ENCODE measurements around the gene GADD45A. TPM values are rescaled to one million over a fixed set of nuclear protein-coding genes. Genes with fewer than 3 reads are reported as not detected.
"Not testable (repeated sequence)": the region's sequence is repeated elsewhere in the genome, so short reads cannot be mapped to it uniquely, and the experiment has no call there.

GADD45A gene
- total and polyA plus RNA-seq, 2 experiments from 2014 or later = 72.8 to 115 TPM

- in situ Hi-C loops (cut with MboI) = no loop called here
Observed at GRCh38 chr1:67729872-67730271, 44.9 kb downstream of the GADD45A start.

GRCh38 chr1:67730312-67730711 is 45.3 kb downstream of the GADD45A start:
- H2AFZ ChIP-seq; H3K9ac ChIP-seq; H3K27me3 ChIP-seq (replicated peaks; ENCODE audit: insufficient read depth); H4K20me1 ChIP-seq (ENCODE audit: insufficient read depth); H3K27ac ChIP-seq; H3K4me2 ChIP-seq (ENCODE audit: unreplicated experiment); H3K4me3 ChIP-seq; in situ Hi-C loops (cut with MboI); H3K36me3 ChIP-seq (ENCODE audit: low read depth); H3K9me2 ChIP-seq (ENCODE audit: insufficient read depth); DNase-seq; H3K9me3 ChIP-seq (ENCODE audit: low read depth): not testable (repeated sequence)
- WGBS, 2 experiments (ENCODE audit: low coverage in 1 of 2, low lambda C conversion rate in 2 of 2, missing lambda C conversion rate in 2 of 2) = 95 to 98% methylated on average over 9 of the region's 9 CpGs
- peaks cover 87% of the 10 kb centered on the region for H3K79me2 ChIP-seq (ENCODE audit: insufficient read depth)
- H3F3A ChIP-seq (ENCODE audit: insufficient read depth) = peaks cover 28% of the 10 kb centered on the region
- peaks cover 24% of the 10 kb centered on the region for H3K4me1 ChIP-seq (ENCODE audit: insufficient read depth)

More at GRCh38 chr1:67729872-67730271, 44.9 kb downstream of the GADD45A start:
- no peak for TF ChIP-seq EZH2 (IDR thresholded peaks at IDR 0.05; ENCODE audit: insufficient read depth, poor library complexity, severe bottlenecking)
- TF ChIP-seq EZH2phosphoT487 (IDR thresholded peaks at IDR 0.05; ENCODE audit: insufficient read depth, low read depth) = no peak
- no peaks in the 10 kb centered on the region for H3K27me3 ChIP-seq (replicated peaks; ENCODE audit: insufficient read depth)
- no peak overlapping the region for H3K4me3 ChIP-seq
- no peak overlapping the region for H3K4me2 ChIP-seq (ENCODE audit: unreplicated experiment)
- no peak overlapping the region for H2AFZ ChIP-seq
- no peak for DNase-seq
- no peaks in the 10 kb centered on the region for H3K9me2 ChIP-seq (ENCODE audit: insufficient read depth)
- peaks cover 24% of the 10 kb centered on the region for H3K4me1 ChIP-seq (ENCODE audit: insufficient read depth)
- no peaks in the 10 kb centered on the region for H4K20me1 ChIP-seq (ENCODE audit: insufficient read depth)
- H3K9me3 ChIP-seq (ENCODE audit: low read depth) = no peaks in the 10 kb centered on the region
- H3F3A ChIP-seq (ENCODE audit: insufficient read depth) = peaks cover 29% of the 10 kb centered on the region
- H3K27ac ChIP-seq = no peak overlapping the region
- H3K36me3 ChIP-seq (ENCODE audit: low read depth) = no peaks in the 10 kb centered on the region
- WGBS, 2 experiments (ENCODE audit: low coverage in 1 of 2, low lambda C conversion rate in 2 of 2, missing lambda C conversion rate in 2 of 2) = 92 to 93% methylated on average over 2 of the region's 2 CpGs
- H3K79me2 ChIP-seq (ENCODE audit: insufficient read depth) = peaks cover 83% of the 10 kb centered on the region
- no peak overlapping the region for H3K9ac ChIP-seq

- Histone ChIP-seq H3F3A (ENCODE audit: insufficient read depth) (peaks cover 24% of the 10 kb centered on the region), H3K9me2 (ENCODE audit: insufficient read depth) (no peaks in the 10 kb centered on the region), H3K36me3 (ENCODE audit: low read depth) (no peaks in the 10 kb centered on the region), H3K4me2 (ENCODE audit: unreplicated experiment) (no peak overlapping the region), H3K9me3 (ENCODE audit: low read depth) (no peaks in the 10 kb centered on the region), H3K27me3 (replicated peaks; ENCODE audit: insufficient read depth) (no peaks in the 10 kb centered on the region), H2AFZ (no peak overlapping the region), H4K20me1 (ENCODE audit: insufficient read depth) (no peaks in the 10 kb centered on the region), H3K4me3 (no peak overlapping the region), H3K27ac (no peak overlapping the region), H3K9ac (no peak overlapping the region), H3K79me2 (ENCODE audit: insufficient read depth) (peaks cover 92% of the 10 kb centered on the region), H3K4me1 (ENCODE audit: insufficient read depth) (peaks cover 23% of the 10 kb centered on the region)
- TF ChIP-seq EZH2phosphoT487 (IDR thresholded peaks at IDR 0.05; ENCODE audit: insufficient read depth, low read depth) (no peak), EZH2 (IDR thresholded peaks at IDR 0.05; ENCODE audit: insufficient read depth, poor library complexity, severe bottlenecking) (no peak)
- no peak for DNase-seq
- in situ Hi-C loops (cut with MboI) = no loop called here
- 61 to 66% methylated on average over 2 of the region's 2 CpGs for WGBS, 2 experiments (ENCODE audit: low coverage in 1 of 2, low lambda C conversion rate in 2 of 2, missing lambda C conversion rate in 2 of 2)
Observed at GRCh38 chr1:67731322-67731721, 46.3 kb downstream of the GADD45A start.

GRCh38 chr1:67732750-67733151 is 47.8 kb downstream of the GADD45A start:
- TF ChIP-seq EZH2phosphoT487 (IDR thresholded peaks at IDR 0.05; ENCODE audit: insufficient read depth, low read depth) = no peak
- TF ChIP-seq EZH2 (IDR thresholded peaks at IDR 0.05; ENCODE audit: insufficient read depth, poor library complexity, severe bottlenecking) = no peak
- in situ Hi-C loops (cut with MboI) = no loop called here
- H3K9me2 ChIP-seq (ENCODE audit: insufficient read depth) = no peaks in the 10 kb centered on the region
- H3K9me3 ChIP-seq (ENCODE audit: low read depth) = no peaks in the 10 kb centered on the region
- no peaks in the 10 kb centered on the region for H3K27me3 ChIP-seq (replicated peaks; ENCODE audit: insufficient read depth)
- H2AFZ ChIP-seq = no peak overlapping the region
- peaks cover 21% of the 10 kb centered on the region for H3F3A ChIP-seq (ENCODE audit: insufficient read depth)
- H4K20me1 ChIP-seq (ENCODE audit: insufficient read depth) = no peaks in the 10 kb centered on the region
- H3K79me2 ChIP-seq (ENCODE audit: insufficient read depth) = peaks cover 94% of the 10 kb centered on the region
- no peak overlapping the region for H3K4me2 ChIP-seq (ENCODE audit: unreplicated experiment)
- H3K4me1 ChIP-seq (ENCODE audit: insufficient read depth) = peaks cover 23% of the 10 kb centered on the region
- H3K4me3 ChIP-seq = no peak overlapping the region
- 93 to 95% methylated on average over 6 of the region's 6 CpGs for WGBS, 2 experiments (ENCODE audit: low coverage in 1 of 2, low lambda C conversion rate in 2 of 2, missing lambda C conversion rate in 2 of 2)
- no peak overlapping the region for H3K27ac ChIP-seq
- no peak overlapping the region for H3K9ac ChIP-seq
- H3K36me3 ChIP-seq (ENCODE audit: low read depth) = no peaks in the 10 kb centered on the region
- DNase-seq = peak; percentile 50

GRCh38 chr1:67733681-67734322 is 48.8 kb downstream of the GADD45A start:
- H3K27ac ChIP-seq = no peak overlapping the region
- TF ChIP-seq EZH2 (IDR thresholded peaks at IDR 0.05; ENCODE audit: insufficient read depth, poor library complexity, severe bottlenecking) (no peak), EZH2phosphoT487 (IDR thresholded peaks at IDR 0.05; ENCODE audit: insufficient read depth, low read depth) (no peak)
- H3K79me2 ChIP-seq (ENCODE audit: insufficient read depth) = peaks cover 94% of the 10 kb centered on the region
- no peaks in the 10 kb centered on the region for H3K36me3 ChIP-seq (ENCODE audit: low read depth)
- peaks cover 21% of the 10 kb centered on the region for H3F3A ChIP-seq (ENCODE audit: insufficient read depth)
- H2AFZ ChIP-seq = no peak overlapping the region
- H3K4me3 ChIP-seq = no peak overlapping the region
- no peak for DNase-seq
- peaks cover 23% of the 10 kb centered on the region for H3K4me1 ChIP-seq (ENCODE audit: insufficient read depth)
- no peaks in the 10 kb centered on the region for H3K9me3 ChIP-seq (ENCODE audit: low read depth)
- H3K9me2 ChIP-seq (ENCODE audit: insufficient read depth) = no peaks in the 10 kb centered on the region
- no peak overlapping the region for H3K4me2 ChIP-seq (ENCODE audit: unreplicated experiment)
- H3K27me3 ChIP-seq (replicated peaks; ENCODE audit: insufficient read depth) = no peaks in the 10 kb centered on the region
- H4K20me1 ChIP-seq (ENCODE audit: insufficient read depth) = no peaks in the 10 kb centered on the region
- 55 to 65% methylated on average over 4 of the region's 4 CpGs for WGBS, 2 experiments (ENCODE audit: low coverage in 1 of 2, low lambda C conversion rate in 2 of 2, missing lambda C conversion rate in 2 of 2)
- in situ Hi-C loops (cut with MboI) = no loop called here
- H3K9ac ChIP-seq = no peak overlapping the region

All from GM23248 (cell line).